Activated CD8-positive, alpha-beta memory T cell treated with anti-CD3 and anti-CD28 coated beads for 24 hours (primary cell): ENCODE data around the gene CFAP58.
"Not testable (repeated sequence)": the region's sequence is repeated elsewhere in the genome, so short reads cannot be mapped to it uniquely, and the experiment has no call there.

Experiments
- DNase-seq: peaks from one replicate; pipeline ENCODE4 v3.0.0-alpha.2; 2020

Gene CFAP58

DNA sequence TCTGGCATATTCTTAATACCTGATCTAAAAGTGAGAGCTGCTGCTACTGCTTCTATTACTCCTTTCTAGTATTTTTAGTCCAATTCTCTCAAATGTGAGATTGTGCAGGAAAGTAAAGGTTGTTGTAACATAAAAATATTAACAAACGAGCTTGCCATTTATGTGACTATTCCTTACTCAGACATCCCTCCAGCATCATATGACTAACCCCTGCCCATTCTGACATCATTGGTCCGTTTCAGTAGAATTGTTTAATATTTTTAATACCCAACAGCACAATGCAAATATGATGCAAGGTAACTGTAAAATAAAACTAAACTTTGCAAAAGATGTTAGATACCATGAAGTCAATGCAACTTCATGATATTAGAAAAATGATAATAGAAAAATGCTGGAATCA is 83.6 kb downstream of the CFAP58 start:
- DNase-seq: no peak

DNA sequence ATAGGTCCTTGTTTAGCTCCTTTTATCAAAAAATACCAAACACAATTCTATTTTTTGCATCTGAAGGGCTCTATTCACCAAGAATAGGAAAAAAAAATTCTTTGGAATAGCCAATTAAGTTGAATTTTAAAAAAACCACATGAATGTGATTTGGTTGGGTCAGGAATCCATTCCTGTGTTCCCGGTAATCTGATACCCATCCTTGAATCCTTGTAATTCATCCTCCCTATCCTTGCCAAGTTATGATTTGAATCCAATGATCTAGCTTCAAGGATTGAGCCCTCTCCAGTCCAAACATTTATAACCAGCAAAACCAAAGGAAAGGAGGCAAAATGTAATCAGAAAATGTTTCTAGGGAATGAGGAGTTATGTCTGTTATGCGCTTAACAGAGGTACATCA is 86.6 kb downstream of the CFAP58 start:
- DNase-seq: no peak

DNA sequence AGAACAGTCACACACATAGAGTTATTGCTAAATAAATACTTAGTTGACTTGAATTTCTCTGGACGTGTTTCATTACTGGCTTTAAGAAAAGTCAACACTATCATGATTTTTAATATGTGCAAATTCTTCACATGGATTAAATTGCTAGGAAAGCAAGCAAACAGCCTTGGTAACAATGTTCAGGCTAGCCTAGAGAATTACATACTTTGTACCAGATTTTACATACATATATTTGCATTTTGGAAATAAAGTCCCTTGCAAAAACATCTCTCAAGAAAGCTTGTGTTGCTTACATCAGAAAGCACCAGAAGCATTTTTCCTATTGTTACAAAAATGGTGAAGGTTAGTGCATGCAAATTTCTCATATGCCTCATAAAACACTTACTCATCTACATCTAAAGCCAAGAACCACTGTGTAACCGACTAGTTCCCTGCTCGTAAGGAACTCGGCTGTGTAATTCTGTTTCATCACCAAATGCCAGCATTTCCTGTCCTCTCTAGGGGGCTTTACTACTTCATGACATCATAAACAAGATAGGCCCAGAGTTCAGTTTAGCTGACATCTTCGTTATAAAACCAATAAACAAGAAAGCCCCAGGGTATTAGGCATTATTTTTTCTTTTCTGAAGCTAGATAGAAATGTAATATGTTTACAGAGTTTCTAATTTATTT is 87.8 kb downstream of the CFAP58 start:
- DNase-seq: no peak

DNA sequence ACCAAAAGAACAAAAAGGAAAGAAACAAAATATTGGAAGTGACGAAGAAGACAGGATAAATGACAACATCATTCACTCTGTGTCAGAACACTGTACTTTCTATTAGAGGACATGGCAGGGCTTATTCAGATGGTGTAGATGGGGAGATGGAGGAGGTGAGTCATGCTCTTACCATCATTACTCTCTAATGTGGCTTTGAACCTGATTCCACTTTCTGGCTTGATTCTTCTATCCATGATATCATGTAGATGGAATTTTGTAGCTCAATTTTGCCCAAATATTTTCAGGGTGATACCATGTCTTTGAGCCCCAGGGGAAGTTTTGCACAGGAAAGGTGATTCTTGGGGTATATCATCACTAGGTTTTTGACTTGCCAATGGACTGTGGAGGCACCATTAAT is 91.7 kb downstream of the CFAP58 start:
- DNase-seq: no peak

DNA sequence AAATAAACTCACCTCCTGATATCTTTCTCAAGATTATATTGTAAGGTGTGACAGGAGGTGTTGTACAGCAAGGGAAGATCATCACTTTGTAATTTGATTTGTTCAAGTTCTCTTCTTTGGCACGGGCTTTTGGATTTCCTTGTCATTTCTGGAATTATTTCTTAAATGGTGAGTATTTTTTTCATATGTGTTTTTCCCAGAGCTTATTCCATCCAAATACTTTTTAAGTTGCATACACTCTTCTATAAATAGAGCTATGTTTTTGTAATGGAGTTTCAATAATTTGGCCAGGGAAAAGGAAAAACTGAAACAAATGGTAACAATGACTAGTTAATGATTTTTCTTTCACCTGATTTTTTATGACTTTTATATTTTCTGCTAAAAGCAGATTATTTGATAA is 92.5 kb downstream of the CFAP58 start:
- no peak for DNase-seq

DNA sequence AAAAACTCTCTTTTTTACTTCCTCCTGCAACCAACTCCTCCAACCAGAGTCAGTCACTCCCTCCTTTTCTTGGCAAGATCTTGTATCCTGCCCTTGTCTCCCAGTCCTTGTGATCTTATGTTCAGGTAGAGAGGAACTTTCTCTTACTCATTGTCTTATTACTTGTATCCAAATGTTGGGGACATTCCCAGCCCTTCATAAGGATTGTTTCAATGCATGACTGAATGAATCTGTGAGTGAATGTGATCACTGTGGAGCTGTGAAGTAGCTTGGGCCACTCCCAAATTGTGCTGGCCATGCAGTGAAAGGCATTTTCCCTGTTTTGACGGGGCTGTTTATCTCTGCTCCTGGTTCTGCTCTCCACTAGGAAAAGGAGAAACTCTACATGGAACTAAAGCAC is 93.7 kb downstream of the CFAP58 start:
- no peak for DNase-seq

DNA sequence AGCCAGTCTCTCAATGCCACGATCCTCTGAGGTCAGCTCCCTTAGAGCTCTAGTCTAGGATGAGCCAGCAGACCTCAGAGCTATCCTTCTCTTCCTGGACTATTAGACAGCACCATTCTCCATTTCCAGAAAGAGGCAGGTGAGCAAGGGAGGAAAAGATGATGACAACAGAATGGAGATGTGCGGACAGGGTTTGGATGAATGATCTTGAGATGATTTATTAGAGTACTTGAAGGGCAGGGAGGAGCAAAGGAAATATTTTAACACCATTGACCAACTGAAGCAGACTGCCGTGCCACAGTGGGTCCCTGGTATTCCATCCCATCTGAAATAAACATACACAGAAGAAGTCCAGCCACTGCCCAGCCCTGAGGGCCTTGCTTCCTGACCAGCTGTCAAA is 94.3 kb downstream of the CFAP58 start:
- DNase-seq: no peak

DNA sequence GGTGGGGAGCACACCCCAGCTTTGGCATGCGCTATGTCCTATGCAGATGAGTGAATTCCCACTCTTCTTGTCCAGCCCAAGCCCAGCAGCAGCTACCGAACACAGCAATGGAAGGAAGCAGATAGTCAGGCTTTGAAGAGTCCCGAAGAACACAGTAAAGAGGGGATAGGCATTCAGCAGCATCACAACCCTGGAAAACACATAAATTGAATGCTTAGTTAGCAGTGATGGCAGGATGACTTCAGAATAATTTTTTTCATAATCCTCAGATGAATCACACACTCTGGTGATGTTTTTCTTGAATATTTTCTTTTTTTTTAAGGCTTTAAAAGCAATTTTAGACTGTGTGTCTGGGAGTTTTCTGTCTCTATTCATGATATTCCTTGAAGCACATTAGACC is 95.8 kb downstream of the CFAP58 start:
- no peak for DNase-seq

DNA sequence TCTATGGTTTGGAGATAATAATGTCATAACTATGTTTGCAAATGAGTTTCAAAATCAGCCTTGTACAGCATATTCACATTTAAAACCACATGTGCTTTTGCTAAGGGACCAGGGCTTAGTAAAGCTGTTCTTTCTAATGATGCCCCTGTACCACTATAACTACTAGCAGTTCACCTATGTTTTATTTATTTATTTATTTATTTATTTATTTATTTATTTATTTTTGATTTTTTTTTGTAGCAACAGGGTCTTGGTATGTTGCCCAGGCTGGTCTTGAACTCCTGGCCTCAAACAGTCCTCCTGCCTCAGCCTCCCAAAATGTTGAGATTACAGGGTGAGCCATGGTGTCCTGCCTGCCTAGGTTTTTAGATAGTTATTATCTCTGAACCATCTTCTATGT is 96.9 kb downstream of the CFAP58 start:
- DNase-seq: no peak

DNA sequence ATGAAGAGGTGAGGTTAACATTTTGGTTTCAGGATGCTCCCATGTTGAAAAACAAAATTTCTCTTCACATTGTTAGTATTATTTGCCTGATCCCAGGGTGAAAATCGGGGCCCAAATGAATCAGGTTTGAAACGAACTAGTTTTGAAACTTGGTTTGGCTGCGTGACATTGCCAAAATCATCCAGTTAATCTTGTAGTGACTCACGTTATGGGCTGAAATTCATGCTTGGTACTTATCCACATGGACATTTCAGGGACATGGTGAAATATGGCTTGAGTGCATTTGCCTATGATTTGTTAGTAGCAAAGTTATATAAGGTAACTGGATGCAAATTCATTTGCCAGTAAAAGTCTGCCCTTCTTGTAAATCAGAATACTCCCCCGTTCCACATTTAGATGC is 97.3 kb downstream of the CFAP58 start:
- DNase-seq: no peak

DNA sequence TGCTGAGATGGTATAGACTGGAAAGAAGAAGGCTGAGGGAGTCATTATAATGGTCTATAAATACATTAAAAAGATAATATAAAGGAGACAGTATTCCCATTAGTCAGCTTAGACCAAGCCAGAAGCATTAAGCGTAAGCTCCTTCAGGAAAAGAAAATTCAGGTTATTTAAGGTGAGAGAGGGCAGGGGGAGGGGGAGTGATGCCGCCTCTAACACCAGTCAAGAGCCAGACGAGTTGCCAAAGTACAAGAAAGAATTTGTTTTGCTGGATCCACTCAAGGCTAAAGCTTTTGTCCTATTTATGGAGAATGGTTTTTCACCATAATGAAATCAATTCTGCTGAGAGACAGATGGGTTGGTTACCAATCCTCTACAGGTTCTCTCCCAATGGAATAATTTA is 99.3 kb downstream of the CFAP58 start:
- DNase-seq: no peak

DNA sequence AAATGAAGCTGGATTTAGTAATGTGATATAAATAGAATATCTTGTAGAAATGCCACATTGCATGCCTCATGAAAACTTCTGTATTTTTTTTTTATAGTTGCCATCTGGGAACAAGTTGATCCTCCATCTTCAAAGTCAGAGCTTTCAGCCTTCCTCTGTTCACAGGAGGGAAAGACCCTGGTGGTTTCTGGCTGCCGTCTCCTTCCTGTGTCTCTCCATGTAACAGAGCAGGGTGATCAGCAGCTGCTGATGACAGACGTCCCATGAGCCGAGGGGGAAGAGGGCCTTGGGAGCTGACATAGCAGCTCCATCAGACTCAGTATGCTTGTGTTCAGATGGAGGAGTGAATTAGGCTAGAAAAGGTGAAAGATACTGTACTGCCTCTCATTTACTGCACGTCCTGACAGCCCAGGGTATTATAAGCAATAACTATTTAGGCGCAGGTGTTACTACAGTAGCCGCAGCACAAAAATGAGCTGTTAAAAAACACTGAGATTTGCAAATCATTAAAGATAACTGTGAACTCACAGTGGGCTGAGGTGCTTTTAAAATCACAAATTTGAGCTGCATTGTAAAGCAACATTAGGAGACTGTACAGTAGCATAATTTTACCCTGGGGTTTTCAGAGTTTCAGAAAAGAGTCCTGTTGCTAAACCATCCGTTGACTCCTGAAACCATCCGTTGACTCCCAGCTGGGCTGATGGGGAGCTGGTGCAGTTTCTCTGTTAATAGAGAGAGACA is 103.3 kb downstream of the CFAP58 start:
- DNase-seq: no peak

DNA sequence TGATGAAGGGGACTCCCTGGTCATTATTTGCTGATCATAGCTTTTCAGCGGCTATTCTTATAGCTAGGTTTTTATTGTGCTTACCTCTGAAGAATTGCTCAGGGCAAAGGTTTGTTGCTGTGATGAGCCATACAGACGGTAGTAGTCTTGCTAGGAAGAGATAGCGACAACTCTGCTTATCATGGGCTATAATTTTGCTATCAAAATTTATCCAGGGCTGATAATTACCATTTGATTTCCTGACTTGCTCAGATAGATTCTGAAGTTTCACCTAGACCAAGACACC is 103.9 kb downstream of the CFAP58 start:
- no peak for DNase-seq

DNA sequence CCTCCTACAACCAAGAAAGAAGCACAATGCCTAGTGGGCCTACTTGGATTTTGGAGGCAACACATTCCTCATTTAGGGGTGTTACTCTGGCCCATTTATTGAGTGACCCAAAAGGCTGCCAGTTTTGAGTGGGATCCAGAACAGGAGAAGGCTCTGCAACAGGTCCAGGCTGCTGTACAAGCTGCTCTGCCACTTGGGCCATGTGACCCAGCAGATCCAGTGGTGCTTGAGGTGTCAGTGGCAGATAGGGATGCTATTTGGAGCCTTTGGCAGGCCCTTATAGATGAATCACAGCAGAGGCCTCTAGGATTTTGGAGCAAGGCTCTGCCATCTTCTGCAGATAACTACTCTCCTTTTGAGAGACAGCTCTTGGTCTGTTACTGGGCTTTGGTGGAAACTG is 111.9 kb downstream of the CFAP58 start:
- DNase-seq: not testable (repeated sequence)

DNA sequence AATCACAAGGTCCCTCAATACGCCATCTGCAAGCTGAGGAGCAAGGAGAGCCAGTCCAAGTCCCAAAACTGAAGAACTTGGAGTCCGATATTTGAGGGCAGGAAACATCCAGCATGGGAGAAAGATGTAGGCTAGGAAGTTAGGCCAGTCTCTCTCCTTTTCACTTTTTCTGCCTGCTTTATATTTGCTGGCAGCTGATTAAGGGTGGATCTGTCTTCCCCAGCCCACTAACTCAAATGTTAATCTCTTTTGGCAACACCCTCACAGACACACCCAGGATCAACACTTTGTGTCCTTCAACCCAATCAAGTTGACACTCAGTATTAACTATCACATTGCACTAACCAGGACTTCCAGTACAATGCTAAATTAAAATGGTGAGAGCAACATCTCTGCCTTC is 115.2 kb downstream of the CFAP58 start:
- not testable (repeated sequence) for DNase-seq

DNA sequence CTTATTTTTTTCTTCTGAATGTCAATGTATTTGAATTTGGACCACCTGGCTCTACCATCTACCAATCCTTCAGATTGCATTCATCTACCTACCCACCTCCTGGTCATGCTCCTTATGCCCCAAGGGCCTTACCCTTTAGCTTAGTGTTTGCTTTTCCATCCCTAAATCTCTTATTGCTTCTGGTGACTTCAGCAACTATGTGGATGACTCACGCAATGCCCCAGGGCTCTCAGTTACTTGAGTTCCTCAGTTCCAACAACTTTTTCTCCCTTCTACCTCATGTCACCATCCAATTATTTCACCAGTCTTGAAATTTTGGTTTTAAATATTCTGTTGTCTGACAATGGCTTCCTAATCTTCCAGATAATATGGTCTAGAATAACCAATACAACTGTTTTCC is 118.9 kb downstream of the CFAP58 start:
- DNase-seq: no peak

DNA sequence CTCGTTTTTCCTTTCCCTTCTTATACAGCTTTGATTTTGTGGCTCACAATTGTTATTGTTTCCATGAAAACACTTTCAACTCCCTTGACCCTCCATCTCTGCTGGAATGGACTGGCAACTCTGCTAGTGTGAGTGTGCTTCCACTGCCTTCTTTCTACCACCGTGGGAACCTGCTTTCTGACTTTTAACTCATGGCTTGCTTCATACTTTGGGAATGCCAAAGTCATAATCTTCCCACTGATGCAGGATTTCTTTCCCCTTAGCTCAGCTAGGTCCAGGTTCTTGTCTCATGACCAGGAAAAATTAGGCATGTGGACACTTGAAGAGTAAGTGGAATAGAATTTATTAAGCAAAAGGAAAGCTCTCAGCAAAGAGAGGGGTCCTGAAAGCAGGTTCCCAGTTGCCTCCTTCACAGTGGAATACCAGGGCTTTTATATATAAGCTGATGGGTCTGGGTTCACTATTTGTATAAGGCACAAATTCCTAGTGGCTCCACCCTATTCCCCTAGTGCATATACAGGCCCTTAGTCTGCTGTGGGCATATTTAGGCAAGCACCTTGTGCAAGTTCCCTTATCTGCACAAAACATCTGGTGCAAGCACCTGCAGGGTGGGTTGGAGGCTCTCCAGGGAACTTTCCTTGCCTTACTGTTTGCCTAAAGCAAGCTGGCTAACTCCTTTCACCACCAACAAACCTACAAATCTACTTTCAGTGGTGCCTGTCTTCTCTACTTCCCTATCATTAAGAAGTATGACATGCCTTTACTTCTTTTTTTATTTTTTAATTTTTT is 119.5 kb downstream of the CFAP58 start:
- no peak for DNase-seq

DNA sequence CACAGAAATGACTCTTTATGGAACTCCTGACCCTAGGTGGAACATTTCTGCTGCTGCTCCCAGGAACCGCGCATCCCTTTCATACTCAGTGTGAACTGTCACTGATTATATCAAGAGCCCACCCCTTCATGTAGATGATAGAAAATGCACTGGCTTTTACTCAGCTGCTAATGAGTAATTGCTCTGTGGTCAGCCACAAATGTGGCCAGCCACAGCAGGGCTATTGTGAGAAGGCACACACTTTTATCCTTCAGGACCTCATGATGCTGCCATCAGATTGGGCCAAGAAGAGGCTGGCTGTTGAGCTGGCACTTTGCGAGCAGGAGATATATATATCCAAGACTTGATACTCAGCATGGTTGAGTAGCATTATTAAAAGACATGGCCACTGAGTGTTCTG is 124.7 kb downstream of the CFAP58 start:
- DNase-seq: no peak

DNA sequence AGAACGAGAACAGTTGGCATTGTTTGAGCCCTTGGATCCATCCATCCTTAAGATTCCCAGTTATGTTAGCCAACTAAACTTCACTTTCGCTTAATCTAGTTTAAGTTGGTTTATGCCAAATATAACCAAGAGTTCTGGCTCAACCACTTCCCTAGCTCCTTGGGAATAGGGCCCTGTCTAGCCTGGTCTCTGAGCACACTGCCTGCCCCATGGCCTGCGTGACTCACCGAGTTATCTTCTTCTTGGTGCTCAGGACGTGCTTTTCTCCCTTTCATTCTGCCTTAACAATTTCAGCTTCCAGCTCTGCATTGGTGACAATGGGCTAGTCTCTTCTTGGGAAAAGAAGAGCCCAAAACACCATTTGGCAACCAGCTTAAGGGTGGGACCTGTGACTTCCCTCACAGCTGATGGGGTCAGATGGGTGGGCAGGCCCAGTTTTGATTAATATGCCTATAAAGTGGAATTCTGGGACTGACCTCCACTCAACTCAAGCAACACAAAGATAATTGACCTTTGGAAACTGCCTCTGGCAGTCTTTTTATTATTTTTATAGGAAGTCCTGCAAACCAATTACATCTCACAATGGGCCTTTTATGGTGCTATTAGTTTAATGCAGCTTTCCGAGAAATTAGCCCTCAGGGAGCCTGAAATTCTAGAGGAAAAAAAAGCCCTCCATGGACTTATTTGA is 126.4 kb downstream of the CFAP58 start:
- no peak for DNase-seq

DNA sequence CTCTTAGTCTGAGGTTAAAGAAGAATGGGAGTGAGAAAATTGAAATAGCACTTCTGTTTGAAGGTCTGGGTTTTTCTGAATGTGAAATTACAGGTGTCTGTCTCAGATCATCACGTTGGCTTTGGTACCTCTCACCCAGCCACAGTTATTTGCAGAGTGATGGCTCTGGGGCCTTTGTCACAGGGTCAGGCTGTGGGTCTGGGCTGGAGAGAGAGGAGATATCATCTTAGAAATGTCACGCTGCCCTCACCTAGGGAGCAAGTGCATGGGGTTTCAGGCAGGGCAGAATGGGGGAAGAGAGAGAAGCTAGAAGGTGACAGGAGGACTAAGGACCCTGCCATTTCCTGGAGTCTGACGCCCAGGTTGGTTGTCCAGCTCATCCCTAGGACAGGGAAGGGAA is 127.2 kb downstream of the CFAP58 start:
- no peak for DNase-seq

DNA sequence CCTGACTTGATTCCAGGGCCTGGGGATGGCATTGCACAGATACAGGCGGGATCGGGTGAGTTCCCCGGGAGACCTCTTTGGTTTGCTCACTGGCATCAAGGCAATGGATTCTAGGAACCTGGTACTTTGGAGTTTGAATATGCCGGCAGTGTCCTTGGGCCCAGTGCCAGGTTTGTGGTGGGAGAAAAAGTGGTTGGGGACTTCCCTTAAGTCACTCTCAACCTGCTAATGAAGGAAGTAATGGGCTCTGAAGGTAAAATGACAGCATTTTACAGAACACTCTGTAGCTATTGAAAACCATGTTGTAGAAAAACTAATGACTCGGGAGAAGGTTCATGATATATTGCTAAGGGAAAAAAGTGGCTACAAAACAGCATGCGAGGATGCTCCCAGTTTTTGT is 129.9 kb downstream of the CFAP58 start:
- no peak for DNase-seq

DNA sequence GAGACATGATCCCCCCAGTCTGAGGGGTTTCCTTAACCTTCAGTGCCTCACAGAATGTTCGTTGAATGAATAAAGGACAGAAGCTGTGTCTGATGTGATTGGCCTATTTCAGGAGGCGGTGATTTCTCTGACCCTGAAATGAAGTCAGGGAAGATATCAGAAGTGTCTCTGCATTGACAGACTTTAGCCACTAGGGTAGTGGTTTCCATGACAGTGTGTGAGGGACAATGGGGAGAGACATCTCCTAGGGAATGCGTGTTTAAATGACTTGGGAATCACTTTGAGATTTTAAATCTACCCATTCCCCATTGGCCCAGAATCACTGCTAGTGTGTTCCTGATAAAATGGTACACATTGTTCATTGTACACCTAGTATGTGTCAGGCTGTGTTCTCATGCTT is 132.0 kb downstream of the CFAP58 start:
- no peak for DNase-seq

DNA sequence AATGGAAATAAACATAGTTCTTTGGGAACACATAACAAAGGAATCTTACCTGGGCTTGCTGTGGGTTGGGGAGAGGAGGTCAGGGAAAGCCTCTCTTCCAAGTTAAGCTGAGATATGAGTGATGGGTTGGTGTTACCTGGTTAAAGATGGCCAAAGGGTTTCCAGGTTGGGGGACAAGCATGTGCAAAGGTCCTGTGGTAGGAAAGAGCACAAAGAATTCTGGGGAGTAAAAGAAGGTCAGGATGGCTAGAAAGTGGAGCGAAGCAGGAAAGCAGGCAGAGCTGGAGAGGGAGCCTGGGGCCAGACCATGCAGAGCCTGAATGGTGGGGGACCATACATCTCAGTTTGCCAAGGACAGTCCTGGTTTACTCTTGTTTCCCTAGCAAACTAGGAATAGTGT is 133.2 kb downstream of the CFAP58 start:
- DNase-seq: no peak
